ENCODE data around the gene ACOXL.

The ACOXL gene

DNA sequence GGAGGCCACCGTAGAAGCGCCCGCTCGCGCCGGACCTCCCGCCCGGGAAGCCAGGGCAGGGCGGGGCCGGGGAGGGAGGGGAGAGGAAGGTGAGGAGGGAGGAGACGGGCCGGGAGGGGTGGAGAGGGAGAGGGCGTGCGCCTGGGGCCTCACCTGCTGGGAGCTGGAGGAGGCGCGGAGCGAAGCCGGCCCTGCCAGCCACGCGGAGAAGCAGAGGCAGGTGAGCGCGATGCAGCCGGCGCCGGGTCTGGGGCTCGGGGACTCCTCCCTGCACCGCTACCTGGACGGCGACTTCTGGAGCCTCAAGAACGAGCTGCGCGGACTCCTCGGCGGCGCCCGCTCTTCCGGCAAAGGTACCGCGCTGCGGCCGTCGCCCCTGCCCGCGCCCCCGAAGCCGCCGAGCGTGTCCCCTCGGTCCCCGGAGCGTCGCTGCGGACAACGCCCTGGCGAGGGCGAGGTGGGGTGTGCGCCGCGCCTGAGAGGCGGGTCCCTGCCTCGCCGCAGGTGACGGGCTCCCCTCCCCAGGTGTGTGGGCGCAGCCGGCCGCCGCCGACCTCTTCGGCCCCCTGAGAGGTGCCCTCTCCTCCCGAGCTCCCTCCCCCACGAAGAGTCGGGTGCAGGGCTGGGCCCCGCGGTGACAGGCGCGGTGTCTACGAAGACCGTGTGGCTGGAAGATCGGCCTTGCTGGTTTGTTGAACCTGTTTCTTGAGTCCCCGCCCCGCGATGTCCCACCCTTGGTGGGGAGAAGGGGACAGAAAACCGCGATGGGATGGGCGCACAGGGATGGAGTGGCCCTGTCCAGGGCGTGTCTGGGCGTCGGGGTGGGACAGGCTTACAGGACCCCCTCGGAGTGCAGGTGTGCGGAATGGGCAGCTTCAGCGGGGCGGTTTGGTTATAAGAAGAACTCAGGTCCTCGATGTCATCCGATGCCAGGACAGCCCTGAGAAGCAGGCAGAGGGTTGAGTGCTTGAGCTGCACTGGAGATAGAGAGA, at the start of gene ACOXL:
TSS of gene ACOXL (plus strand) at position 152 of the 992 bp plus-strand sequence. CDS start 35,817 bp downstream, outside the sequence.
- TF ChIP-seq, protein P1, sequence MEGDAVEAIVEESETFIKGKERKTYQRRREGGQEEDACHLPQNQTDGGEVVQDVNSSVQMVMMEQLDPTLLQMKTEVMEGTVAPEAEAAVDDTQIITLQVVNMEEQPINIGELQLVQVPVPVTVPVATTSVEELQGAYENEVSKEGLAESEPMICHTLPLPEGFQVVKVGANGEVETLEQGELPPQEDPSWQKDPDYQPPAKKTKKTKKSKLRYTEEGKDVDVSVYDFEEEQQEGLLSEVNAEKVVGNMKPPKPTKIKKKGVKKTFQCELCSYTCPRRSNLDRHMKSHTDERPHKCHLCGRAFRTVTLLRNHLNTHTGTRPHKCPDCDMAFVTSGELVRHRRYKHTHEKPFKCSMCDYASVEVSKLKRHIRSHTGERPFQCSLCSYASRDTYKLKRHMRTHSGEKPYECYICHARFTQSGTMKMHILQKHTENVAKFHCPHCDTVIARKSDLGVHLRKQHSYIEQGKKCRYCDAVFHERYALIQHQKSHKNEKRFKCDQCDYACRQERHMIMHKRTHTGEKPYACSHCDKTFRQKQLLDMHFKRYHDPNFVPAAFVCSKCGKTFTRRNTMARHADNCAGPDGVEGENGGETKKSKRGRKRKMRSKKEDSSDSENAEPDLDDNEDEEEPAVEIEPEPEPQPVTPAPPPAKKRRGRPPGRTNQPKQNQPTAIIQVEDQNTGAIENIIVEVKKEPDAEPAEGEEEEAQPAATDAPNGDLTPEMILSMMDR (IDR thresholded peaks at IDR 0.05) = no peak

DNA sequence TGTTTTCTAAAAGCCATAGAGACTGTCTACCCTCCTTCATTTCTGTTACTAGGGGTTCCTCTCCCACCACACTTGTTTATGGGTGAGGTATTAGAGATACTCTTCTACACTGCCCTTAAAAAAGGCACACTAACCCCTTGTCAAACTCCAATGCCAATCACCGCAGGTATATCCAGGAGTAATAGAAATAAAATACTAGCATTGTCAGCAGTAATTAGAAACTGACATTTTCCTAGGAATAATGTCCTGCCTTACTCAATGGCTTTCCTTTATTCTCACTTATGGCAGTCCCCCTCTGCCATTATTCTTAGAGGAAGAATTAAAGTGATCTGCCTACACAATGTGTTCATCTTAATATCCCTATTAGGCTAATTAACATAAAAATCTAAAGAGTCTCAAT, 49.5 kb upstream of the ACOXL start:
- TF ChIP-seq, protein P1 (IDR thresholded peaks at IDR 0.05) = no peak

DNA sequence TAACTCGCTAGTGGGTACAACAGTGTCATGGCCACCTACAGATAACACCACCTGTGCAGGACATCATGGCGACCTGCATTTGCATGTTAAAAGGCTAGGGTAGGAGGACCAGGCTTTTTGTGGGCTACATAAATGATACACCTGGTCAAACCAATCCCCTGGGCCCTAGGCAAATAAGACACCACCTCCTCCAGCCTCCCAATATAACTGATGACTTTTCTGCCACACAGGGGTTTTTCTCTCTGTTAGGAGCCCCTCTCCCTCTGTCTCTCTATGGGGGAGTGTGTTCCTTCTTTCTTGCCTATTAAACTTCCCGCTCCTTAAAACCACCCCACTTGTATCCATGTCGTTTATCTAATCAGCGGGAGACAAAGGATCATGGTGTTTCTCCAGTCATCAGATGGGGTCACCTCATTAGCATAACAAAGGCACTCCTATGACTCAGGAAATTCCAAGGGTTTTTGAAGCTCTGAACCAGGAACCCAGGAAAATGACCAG, 43.7 kb upstream of the ACOXL start:
- TF ChIP-seq, protein P1 (IDR thresholded peaks at IDR 0.05) = no peak

DNA sequence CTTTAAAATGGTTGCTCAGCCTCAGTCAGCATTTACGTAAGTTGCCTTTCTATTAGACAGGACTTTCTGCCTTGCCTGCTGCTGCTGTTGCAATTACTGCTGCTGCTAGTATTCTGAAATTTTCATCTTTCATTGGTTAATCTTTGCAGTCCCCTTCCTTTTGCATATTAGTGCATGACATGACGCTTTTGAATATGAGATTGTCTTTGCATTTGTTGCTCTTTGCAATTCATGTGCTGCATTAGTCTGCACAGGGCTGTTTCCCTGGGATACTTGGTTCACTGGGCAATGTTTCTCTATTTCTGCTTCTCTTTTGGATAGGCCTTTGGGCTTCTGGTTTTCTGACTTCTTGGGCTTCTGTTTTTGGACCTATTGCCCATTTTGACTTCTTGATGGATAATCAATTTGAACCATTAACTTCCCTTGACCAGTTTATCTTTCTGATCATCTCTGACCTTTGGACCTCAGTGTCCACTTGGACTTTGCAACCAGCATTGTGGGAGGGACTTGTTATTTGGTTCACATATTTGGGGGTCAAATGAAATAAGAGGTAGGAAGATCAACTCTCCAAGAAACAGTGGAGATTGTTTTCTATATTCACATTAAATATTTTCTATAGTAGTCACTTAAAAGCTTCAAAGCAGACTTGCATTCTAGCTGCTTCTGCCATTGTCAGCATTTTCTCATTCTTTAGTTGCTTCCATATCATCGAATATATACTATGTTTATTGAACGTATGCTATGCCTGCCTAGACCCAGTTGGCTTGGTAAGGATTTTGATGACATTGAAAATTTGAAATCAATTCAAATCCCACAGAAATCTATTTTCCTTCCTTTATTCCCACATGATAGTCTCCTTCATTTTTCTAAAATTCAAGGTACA, 42.0 kb upstream of the ACOXL start:
- TF ChIP-seq, protein P1 (IDR thresholded peaks at IDR 0.05) = no peak

DNA sequence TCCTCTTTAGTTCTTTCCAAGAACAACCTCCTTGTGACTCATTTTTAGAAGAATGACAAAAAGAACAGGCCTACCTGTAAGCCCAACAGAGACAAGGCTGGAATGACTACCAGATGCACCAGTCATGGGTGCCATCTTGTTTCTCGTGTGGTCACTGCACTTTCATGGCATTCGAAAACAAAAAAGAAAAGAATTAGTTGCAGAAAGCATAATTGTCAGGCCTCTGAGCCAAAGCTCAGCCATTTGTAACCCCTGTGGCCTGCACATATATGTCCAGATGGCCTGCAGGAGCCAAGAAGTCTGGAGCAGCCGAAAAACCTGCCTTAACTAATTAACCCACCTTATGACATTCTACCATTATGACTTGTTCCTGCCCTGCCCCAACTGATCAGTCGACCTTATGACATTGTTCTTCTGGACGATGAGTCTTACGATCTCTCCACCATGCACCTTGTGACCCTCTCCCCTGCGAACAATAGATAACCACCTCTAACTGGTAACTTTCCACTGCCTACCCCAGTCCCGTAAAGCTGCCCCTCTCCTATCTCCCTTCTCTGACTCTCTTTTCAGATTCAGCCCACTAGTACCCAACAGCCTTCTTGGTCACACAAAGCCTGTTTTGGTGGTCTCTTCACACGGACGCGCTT, 40.6 kb upstream of the ACOXL start:
- TF ChIP-seq, protein P1 (IDR thresholded peaks at IDR 0.05) = no peak

DNA sequence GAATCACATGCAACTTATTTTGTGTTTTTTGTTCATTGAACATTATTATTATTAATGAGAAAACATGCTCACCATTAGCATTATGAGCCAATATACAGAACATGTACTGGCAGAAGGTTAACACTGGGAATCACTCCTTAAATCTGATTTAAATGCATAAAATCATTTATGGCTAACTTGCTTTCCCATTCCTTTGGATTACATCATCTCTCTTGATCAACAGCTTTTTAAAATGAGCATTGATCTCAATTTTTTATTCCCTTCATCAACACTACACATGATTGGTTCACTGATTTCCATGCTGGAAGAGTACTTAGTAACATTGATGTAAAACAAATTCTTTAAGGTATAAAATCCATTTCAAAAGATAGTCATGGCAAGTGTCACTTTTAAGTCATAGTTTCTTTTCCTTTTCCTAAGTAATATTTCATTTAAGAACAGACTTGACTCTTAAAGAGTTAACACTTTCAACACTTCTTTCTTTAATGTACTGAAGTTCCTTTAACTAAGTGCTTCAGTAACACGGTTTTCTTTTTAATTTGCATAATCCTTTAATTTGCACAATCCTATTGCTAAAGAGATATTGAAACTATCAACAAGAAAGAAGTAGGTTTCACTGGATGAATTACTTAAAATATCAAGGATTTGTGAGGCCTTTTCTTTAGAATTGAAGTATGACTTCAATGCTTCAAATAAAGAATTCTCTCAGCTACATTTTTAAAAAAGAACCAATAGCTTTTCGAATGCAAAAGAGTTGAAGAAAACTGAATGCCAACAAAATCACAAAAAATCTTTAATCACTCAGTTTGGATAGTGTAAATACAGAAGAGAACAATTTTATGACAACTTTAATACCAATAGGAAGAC, 29.6 kb upstream of the ACOXL start:
- TF ChIP-seq, protein P1 (IDR thresholded peaks at IDR 0.05) = no peak

All from LNCAP (cell line).